GM23338 (cell line): ENCODE measurements around the gene MRC2. TPM values are rescaled to one million over a fixed set of nuclear protein-coding genes. Genes with fewer than 3 reads are reported as not detected.

ENCODE experiments used
- ATAC-seq: fragments of 200-7000 bp; cut with Tn5 transposase; 3 replicates; pipeline ENCODE4 v1.9.1; 2020
- DNase-seq: peaks from one replicate; pipeline ENCODE4 v3.0.0-alpha.2; 2015; ENCODE audit warnings: low spot score
- H2AFZ ChIP-seq: fragments of 200-600 bp; sonication (generic); 2 replicates; pipeline ENCODE4 v1.8.0; 2016; ENCODE audit warnings: antibody characterized with exemption, mild to moderate bottlenecking, moderate library complexity
- H3F3A ChIP-seq: fragments of 200-600 bp; sonication (generic); replicated peaks from 2 replicates; pipeline ENCODE4 v1.8.0; 2017; ENCODE audit warnings: antibody characterized with exemption, mixed run types, low read depth
- H3K27ac ChIP-seq: fragments of 200-600 bp; sonication (generic); 2 replicates; pipeline ENCODE4 v1.6.1; 2016; ENCODE audit warnings: low read depth
- H3K27me3 ChIP-seq: fragments of 200-600 bp; sonication (generic); 2 replicates; pipeline ENCODE4 v1.8.0; 2016; ENCODE audit warnings: mild to moderate bottlenecking, mixed run types, moderate library complexity; ENCODE audit not compliant: insufficient read depth
- H3K36me3 ChIP-seq: fragments of 200-600 bp; sonication (generic); 2 replicates; pipeline ENCODE4 v1.8.0; 2016; ENCODE audit warnings: mild to moderate bottlenecking; ENCODE audit not compliant: insufficient read depth
- H3K4me1 ChIP-seq: fragments of 200-600 bp; sonication (generic); 2 replicates; pipeline ENCODE4 v1.8.0; 2016; ENCODE audit warnings: mild to moderate bottlenecking, moderate library complexity; ENCODE audit not compliant: insufficient read depth
- H3K4me2 ChIP-seq: fragments of 200-600 bp; sonication (generic); 2 replicates; pipeline ENCODE4 v1.7.1; 2017; ENCODE audit warnings: mixed run types
- H3K4me3 ChIP-seq: fragments of 200-600 bp; sonication (generic); 2 replicates; pipeline ENCODE4 v1.6.1; 2016; ENCODE audit warnings: mixed run types
- H3K79me2 ChIP-seq: fragments of 200-600 bp; sonication (generic); replicated peaks from 2 replicates; pipeline ENCODE4 v1.8.0; 2017; ENCODE audit warnings: mild to moderate bottlenecking; ENCODE audit not compliant: insufficient read depth
- H3K9me2 ChIP-seq: fragments of 200-600 bp; sonication (generic); 2 replicates; pipeline ENCODE4 v1.8.0; 2017; ENCODE audit not compliant: insufficient read depth
- H4K20me1 ChIP-seq: fragments of 200-600 bp; sonication (generic); replicated peaks from 2 replicates; pipeline ENCODE4 v1.8.0; 2017; ENCODE audit warnings: mild to moderate bottlenecking; ENCODE audit not compliant: insufficient read depth
- H3K27ac Mint-ChIP-seq: 2 replicates; pipeline ENCODE4 v1.8.0; 2020; ENCODE audit warnings: inconsistent platforms, mild to moderate bottlenecking, moderate library complexity, mixed read lengths
- H3K27me3 Mint-ChIP-seq: 3 replicates; pipeline ENCODE4 v1.8.0; 2022; ENCODE audit warnings: low read depth, mild to moderate bottlenecking, moderate library complexity, mixed read lengths, inconsistent platforms; ENCODE audit not compliant: insufficient read depth, poor library complexity
- H3K36me3 Mint-ChIP-seq: 3 replicates; pipeline ENCODE4 v1.8.0; 2021; ENCODE audit warnings: low read depth, mild to moderate bottlenecking, inconsistent platforms, moderate library complexity, mixed read lengths
- H3K4me1 Mint-ChIP-seq: 3 replicates; pipeline ENCODE4 v1.8.0; 2020; ENCODE audit warnings: mild to moderate bottlenecking, inconsistent platforms, mixed read lengths
- H3K4me3 Mint-ChIP-seq: 3 replicates; pipeline ENCODE4 v1.8.0; 2021; ENCODE audit warnings: moderate library complexity, mild to moderate bottlenecking, inconsistent platforms, mixed read lengths
- H3K9me3 Mint-ChIP-seq: 3 replicates; pipeline ENCODE4 v1.8.0; 2020; ENCODE audit warnings: moderate library complexity, mild to moderate bottlenecking, inconsistent platforms, mixed read lengths
- CREB1 ChIP-seq: fragments of 250-450 bp; sonication (Bioruptor Pico); IDR thresholded peaks from 2 replicates; pipeline ENCODE4 v1.5.0; 2020; ENCODE audit warnings: low read depth, mild to moderate bottlenecking, moderate library complexity
- EZH2 ChIP-seq: fragments of 200-600 bp; sonication (generic); IDR thresholded peaks from one replicate; pipeline ENCODE4 v1.8.0; 2017; ENCODE audit warnings: antibody characterized with exemption, mild to moderate bottlenecking, low read depth; ENCODE audit not compliant: unreplicated experiment
- EZH2phosphoT487 ChIP-seq: fragments of 200-600 bp; sonication (generic); IDR thresholded peaks from one replicate; pipeline ENCODE4 v1.8.1; 2018; ENCODE audit warnings: antibody characterized with exemption; ENCODE audit not compliant: unreplicated experiment
- JUNB ChIP-seq: IDR thresholded peaks from one replicate; pipeline ENCODE4 v1.6.1; 2016; ENCODE audit warnings: antibody characterized with exemption; ENCODE audit not compliant: unreplicated experiment
- NANOG ChIP-seq: IDR thresholded peaks from 2 replicates; pipeline ENCODE4 v1.6.1; 2016; ENCODE audit warnings: antibody characterized with exemption, borderline replicate concordance
- POLR2AphosphoS5 ChIP-seq: IDR thresholded peaks from 2 replicates; pipeline ENCODE4 v1.6.1; 2016; ENCODE audit warnings: antibody characterized with exemption, low read depth
- ZNF114 ChIP-seq: fragments of 250-450 bp; sonication (Bioruptor Pico); IDR thresholded peaks from 2 replicates; pipeline ENCODE4 v1.5.0; 2020; ENCODE audit warnings: mild to moderate bottlenecking, moderate library complexity
- polyA plus RNA-seq: library from polyadenylated mRNA; unstranded; fragments of >200 nt; fragmentation: Nextera tagmentation; extraction: Ambion mirVana; gene quantifications from 2 replicates; pipeline ENCODE4 v1.2.1, GENCODE V29; 2016
- total RNA-seq: library from RNA; depleted of rRNA; stranded (reverse); fragments of >200 nt; shearing (Covaris generic); gene quantifications from 2 replicates; pipeline ENCODE4 v1.2.3, GENCODE V29; 2014
- TF ChIP-seq, protein P1 (sequence below), 2 experiments: fragments of 200-600 bp in 1 of 2; sonication (generic) in 1 of 2; conservative IDR thresholded peaks; 2 replicates each; pipeline versions ENCODE4 v1.5.1 to v1.6.1; 2016 to 2017; ENCODE audit warnings: antibody characterized with exemption in 2 of 2, low read depth in 2 of 2, mild to moderate bottlenecking in 2 of 2, moderate library complexity in 1 of 2
- TF ChIP-seq, protein P2 (sequence below): IDR thresholded peaks from 2 replicates; pipeline ENCODE4 v1.6.1; 2016; ENCODE audit warnings: antibody characterized with exemption
- TF ChIP-seq, protein P3 (sequence below): fragments of 250-450 bp; sonication (Bioruptor Pico); IDR thresholded peaks from 2 replicates; pipeline ENCODE4 v1.5.0; 2020; ENCODE audit warnings: mild to moderate bottlenecking, moderate library complexity

The MRC2 gene
- total and polyA plus RNA-seq, 2 experiments from 2014 or later, result 8.0 to 38.6 TPM

DNA sequence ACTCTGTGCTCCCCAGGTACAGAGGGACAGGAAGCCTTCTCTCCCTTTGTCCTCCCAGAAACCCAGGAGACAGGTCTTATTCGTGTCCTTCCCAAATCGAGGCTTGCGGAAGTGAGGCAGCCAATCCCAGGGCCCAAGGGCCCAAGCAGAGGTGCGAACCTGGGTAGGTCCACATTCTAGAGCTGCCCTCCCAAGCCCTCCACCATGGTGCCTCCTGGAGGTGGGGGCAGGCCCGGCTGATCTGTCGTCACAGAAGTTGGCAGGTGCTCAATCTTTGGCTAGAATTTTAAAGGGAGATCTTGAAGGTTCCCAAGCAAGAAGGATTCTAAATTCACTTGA lies 21.5 kb downstream of the MRC2 start:
- H3K4me1 Mint-ChIP-seq, result peaks cover 31% of the 10 kb centered on the region
- no peak overlapping the region for H3K4me2 ChIP-seq
- H3K27ac Mint-ChIP-seq, result 0 out of 2 replicates have a peak overlapping the region, but pooled peaks have one; percentile 40
- H3F3A ChIP-seq, result 0 out of 2 replicates have a peak, but pooled peaks cover 8% of the 10 kb centered on the region
- no peaks in the 10 kb centered on the region; the same call in 1 of the 2 replicates for H3K79me2 ChIP-seq
- H3K9me2 ChIP-seq, result no peaks in the 10 kb centered on the region
- H3K36me3 ChIP-seq, result no peaks in the 10 kb centered on the region
- no peak overlapping the region for H3K4me3 ChIP-seq
- no peak overlapping the region for H3K4me3 Mint-ChIP-seq
- TF ChIP-seq EZH2, result no peak
- TF ChIP-seq, protein P1, sequence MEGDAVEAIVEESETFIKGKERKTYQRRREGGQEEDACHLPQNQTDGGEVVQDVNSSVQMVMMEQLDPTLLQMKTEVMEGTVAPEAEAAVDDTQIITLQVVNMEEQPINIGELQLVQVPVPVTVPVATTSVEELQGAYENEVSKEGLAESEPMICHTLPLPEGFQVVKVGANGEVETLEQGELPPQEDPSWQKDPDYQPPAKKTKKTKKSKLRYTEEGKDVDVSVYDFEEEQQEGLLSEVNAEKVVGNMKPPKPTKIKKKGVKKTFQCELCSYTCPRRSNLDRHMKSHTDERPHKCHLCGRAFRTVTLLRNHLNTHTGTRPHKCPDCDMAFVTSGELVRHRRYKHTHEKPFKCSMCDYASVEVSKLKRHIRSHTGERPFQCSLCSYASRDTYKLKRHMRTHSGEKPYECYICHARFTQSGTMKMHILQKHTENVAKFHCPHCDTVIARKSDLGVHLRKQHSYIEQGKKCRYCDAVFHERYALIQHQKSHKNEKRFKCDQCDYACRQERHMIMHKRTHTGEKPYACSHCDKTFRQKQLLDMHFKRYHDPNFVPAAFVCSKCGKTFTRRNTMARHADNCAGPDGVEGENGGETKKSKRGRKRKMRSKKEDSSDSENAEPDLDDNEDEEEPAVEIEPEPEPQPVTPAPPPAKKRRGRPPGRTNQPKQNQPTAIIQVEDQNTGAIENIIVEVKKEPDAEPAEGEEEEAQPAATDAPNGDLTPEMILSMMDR (conservative IDR thresholded peaks at IDR 0.05; ENCODE audit: low read depth in 2 of 2), result peak in 1 of 2 experiments; percentile 18; a peak in 1 of 4 replicates
- no peaks in the 10 kb centered on the region for H3K36me3 Mint-ChIP-seq
- H3K9me3 Mint-ChIP-seq, result peaks cover 2% of the 10 kb centered on the region; the same call in 2 of the 3 replicates
- no peak for ATAC-seq
- DNase-seq, result peak; percentile 28
- H3K27me3 Mint-ChIP-seq, result peaks cover 19% of the 10 kb centered on the region
- H3K27me3 ChIP-seq, result peaks cover 8% of the 10 kb centered on the region; the same call in 1 of the 2 replicates
- H3K27ac ChIP-seq, result peak overlapping the region; percentile 68; the same call in 1 of the 2 replicates
- no peak overlapping the region for H2AFZ ChIP-seq
- peaks cover 20% of the 10 kb centered on the region for H3K4me1 ChIP-seq
- H4K20me1 ChIP-seq, result no peaks in the 10 kb centered on the region; the same call in 1 of the 2 replicates

DNA sequence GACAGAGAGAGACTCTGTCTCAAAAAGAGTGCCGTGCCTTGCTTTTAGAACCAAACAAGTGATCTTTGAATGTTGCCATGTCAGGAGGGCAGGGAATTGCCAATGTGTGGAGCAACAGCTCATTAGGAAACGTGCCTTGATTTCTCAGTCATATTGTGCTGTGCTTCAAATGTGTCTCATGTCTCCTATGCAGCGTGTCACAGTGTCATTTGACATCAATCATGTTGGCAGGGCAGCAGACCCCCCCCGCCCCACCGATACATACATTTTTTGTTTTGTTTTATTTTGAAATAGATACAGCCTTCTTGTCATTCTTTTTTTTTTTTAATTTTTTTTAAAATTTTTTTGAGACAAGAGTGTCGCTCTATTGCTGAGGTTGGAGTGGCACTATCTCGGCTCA lies 22.1 kb downstream of the MRC2 start:
- peaks cover 19% of the 10 kb centered on the region for H3K27me3 Mint-ChIP-seq
- TF ChIP-seq POLR2AphosphoS5 (no peak), NANOG (no peak), ZNF114 (CRISPR knock-in tag) (no peak), JUNB (no peak), CREB1 (CRISPR knock-in tag) (no peak), EZH2phosphoT487 (no peak)
- TF ChIP-seq, protein P1 (conservative IDR thresholded peaks at IDR 0.05; ENCODE audit: low read depth in 2 of 2), result no peak
- TF ChIP-seq, protein P2, sequence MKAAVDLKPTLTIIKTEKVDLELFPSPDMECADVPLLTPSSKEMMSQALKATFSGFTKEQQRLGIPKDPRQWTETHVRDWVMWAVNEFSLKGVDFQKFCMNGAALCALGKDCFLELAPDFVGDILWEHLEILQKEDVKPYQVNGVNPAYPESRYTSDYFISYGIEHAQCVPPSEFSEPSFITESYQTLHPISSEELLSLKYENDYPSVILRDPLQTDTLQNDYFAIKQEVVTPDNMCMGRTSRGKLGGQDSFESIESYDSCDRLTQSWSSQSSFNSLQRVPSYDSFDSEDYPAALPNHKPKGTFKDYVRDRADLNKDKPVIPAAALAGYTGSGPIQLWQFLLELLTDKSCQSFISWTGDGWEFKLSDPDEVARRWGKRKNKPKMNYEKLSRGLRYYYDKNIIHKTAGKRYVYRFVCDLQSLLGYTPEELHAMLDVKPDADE, result no peak
- TF ChIP-seq, protein P3, sequence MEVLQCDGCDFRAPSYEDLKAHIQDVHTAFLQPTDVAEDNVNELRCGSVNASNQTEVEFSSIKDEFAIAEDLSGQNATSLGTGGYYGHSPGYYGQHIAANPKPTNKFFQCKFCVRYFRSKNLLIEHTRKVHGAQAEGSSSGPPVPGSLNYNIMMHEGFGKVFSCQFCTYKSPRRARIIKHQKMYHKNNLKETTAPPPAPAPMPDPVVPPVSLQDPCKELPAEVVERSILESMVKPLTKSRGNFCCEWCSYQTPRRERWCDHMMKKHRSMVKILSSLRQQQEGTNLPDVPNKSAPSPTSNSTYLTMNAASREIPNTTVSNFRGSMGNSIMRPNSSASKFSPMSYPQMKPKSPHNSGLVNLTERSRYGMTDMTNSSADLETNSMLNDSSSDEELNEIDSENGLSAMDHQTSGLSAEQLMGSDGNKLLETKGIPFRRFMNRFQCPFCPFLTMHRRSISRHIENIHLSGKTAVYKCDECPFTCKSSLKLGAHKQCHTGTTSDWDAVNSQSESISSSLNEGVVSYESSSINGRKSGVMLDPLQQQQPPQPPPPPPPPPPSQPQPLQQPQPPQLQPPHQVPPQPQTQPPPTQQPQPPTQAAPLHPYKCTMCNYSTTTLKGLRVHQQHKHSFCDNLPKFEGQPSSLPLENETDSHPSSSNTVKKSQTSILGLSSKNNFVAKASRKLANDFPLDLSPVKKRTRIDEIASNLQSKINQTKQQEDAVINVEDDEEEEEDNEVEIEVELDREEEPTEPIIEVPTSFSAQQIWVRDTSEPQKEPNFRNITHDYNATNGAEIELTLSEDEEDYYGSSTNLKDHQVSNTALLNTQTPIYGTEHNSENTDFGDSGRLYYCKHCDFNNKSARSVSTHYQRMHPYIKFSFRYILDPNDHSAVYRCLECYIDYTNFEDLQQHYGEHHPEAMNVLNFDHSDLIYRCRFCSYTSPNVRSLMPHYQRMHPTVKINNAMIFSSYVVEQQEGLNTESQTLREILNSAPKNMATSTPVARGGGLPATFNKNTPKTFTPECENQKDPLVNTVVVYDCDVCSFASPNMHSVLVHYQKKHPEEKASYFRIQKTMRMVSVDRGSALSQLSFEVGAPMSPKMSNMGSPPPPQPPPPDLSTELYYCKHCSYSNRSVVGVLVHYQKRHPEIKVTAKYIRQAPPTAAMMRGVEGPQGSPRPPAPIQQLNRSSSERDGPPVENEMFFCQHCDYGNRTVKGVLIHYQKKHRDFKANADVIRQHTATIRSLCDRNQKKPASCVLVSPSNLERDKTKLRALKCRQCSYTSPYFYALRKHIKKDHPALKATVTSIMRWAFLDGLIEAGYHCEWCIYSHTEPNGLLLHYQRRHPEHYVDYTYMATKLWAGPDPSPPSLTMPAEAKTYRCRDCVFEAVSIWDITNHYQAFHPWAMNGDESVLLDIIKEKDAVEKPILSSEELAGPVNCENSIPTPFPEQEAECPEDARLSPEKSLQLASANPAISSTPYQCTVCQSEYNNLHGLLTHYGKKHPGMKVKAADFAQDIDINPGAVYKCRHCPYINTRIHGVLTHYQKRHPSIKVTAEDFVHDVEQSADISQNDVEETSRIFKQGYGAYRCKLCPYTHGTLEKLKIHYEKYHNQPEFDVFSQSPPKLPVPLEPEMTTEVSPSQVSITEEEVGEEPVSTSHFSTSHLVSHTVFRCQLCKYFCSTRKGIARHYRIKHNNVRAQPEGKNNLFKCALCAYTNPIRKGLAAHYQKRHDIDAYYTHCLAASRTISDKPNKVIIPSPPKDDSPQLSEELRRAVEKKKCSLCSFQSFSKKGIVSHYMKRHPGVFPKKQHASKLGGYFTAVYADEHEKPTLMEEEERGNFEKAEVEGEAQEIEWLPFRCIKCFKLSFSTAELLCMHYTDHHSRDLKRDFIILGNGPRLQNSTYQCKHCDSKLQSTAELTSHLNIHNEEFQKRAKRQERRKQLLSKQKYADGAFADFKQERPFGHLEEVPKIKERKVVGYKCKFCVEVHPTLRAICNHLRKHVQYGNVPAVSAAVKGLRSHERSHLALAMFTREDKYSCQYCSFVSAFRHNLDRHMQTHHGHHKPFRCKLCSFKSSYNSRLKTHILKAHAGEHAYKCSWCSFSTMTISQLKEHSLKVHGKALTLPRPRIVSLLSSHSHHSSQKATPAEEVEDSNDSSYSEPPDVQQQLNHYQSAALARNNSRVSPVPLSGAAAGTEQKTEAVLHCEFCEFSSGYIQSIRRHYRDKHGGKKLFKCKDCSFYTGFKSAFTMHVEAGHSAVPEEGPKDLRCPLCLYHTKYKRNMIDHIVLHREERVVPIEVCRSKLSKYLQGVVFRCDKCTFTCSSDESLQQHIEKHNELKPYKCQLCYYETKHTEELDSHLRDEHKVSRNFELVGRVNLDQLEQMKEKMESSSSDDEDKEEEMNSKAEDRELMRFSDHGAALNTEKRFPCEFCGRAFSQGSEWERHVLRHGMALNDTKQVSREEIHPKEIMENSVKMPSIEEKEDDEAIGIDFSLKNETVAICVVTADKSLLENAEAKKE, result no peak

More for the DNA sequence above, 22.1 kb downstream of the MRC2 start:
- Mint-ChIP-seq H3K36me3 (peaks cover 2% of the 10 kb centered on the region; the same call in 1 of the 3 replicates), H3K4me3 (no peak overlapping the region), H3K4me1 (peaks cover 33% of the 10 kb centered on the region), H3K9me3 (peaks cover 2% of the 10 kb centered on the region; the same call in 2 of the 3 replicates), H3K27ac (no peak overlapping the region)
- H3K27ac ChIP-seq, result no peak overlapping the region
- no peaks in the 10 kb centered on the region for H3K9me2 ChIP-seq
- H3F3A ChIP-seq, result 0 out of 2 replicates have a peak, but pooled peaks cover 8% of the 10 kb centered on the region
- ATAC-seq, result no peak
- H4K20me1 ChIP-seq, result no peaks in the 10 kb centered on the region; the same call in 1 of the 2 replicates
- peaks cover 8% of the 10 kb centered on the region; the same call in 1 of the 2 replicates for H3K27me3 ChIP-seq
- H3K4me2 ChIP-seq, result no peak overlapping the region
- DNase-seq, result no peak
- H3K4me1 ChIP-seq, result peaks cover 20% of the 10 kb centered on the region
- no peaks in the 10 kb centered on the region; the same call in 1 of the 2 replicates for H3K79me2 ChIP-seq
- no peak overlapping the region for H3K4me3 ChIP-seq
- no peak overlapping the region for H2AFZ ChIP-seq
- no peaks in the 10 kb centered on the region for H3K36me3 ChIP-seq
